OCI-M2 (cell line): ENCODE measurements around the gene CLDN9.
A peak's percentile ranks its signal among the peaks of the same experiment; 100 is the strongest.
"Not testable (repeated sequence)": the region's sequence is repeated elsewhere in the genome, so short reads cannot be mapped to it uniquely, and the experiment has no call there.

ENCODE experiments used
- DNase-seq: peaks from one replicate; lab custom pipeline; 2025; ENCODE audit not compliant: unreplicated experiment; lab: John Stamatoyannopoulos, UW

Gene CLDN9

DNA sequence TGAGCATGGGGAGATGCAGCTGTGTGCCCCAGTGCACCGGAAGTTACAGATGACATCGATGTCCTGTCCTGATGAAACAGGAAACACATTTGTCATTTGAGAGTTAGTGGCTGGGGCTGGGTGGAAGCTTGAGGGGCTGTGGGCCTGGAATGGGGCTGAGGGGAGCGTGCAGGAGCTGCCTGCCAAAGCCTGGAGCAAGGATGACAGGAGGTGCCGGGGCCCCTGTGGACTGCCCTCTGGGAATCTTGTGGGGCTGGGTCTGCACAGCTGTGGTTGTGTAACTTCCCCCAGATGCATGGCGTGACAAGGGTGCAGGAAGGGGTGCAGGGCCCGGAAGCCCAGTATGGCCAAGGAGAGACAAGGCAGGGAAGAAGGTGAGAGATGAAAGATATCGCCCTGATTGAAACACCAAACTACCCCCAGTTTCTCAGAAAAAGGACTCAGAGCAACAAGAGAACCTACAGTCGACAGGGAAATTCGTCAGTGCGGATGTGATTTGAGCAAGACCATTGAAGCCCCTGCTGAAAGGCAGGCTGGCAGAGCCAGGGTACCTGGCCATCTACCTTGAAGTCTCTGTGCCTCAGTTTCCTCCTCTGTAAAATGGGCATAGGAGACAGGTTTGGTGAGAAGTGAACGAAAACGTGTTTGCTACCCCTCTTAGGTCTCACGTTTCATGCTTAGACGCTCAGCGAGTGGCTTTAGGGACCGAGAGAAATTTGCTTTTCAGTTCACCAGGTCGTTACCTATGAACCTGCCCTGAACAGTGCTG is 42.4 kb downstream of the CLDN9 start:
- no peak for DNase-seq

DNA sequence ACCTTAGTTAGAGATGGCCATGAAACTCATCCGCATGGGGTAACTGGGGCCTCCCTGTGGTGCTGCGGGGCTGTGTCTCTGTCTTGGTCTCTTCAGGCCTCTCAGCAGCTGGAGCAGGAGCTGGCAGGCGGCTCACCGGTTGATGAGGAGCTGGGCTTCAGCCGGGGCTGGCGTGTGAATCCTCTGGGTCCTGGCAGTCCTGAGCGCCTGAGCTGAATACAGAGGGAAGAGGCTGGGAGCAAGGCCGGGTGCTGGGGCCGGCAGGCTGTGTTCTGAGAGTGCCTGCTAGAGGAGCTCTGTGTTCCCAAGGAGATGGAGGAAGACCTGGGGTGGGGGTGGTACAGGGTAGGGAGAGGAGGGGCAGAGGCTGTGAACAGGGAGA is 43.0 kb downstream of the CLDN9 start:
- not testable (repeated sequence) for DNase-seq

DNA sequence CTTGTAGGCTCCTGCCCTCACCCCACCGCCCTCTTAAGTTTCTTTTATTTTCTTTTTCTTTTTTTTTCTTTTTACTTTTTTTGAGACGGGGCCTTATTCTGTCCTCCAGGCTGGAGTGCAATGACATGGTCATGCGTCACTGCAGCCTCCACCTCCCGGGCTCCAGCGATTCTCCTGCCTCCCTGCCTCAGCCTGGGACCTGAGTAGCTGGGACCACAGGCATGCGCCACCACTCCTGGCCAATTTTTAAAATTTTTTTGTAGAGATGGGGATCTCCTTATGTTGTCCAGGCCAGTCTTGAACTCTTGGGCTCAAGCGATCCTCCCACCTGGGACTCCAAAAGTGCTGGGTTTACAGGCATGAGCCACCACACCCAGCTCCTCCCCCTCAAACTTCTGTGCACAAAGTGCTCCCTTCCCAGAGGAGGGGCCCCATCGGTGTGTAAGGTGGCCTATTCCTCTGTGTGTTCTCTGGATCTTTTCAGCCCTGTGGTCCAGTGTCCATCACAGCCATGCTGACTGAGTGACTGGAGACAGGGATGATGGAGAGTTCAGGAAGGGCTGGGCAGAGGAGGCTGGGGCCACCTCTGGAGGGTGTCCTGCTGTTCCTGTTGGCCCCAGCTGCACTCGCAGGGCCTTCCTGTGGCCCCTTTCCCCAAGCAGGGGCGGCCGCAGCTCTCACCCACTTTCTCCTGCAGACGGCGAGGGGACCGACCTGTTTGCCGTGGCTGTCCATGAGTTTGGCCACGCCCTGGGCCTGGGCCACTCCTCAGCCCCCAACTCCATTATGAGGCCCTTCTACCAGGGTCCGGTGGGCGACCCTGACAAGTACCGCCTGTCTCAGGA is 43.8 kb downstream of the CLDN9 start:
- DNase-seq: no peak

DNA sequence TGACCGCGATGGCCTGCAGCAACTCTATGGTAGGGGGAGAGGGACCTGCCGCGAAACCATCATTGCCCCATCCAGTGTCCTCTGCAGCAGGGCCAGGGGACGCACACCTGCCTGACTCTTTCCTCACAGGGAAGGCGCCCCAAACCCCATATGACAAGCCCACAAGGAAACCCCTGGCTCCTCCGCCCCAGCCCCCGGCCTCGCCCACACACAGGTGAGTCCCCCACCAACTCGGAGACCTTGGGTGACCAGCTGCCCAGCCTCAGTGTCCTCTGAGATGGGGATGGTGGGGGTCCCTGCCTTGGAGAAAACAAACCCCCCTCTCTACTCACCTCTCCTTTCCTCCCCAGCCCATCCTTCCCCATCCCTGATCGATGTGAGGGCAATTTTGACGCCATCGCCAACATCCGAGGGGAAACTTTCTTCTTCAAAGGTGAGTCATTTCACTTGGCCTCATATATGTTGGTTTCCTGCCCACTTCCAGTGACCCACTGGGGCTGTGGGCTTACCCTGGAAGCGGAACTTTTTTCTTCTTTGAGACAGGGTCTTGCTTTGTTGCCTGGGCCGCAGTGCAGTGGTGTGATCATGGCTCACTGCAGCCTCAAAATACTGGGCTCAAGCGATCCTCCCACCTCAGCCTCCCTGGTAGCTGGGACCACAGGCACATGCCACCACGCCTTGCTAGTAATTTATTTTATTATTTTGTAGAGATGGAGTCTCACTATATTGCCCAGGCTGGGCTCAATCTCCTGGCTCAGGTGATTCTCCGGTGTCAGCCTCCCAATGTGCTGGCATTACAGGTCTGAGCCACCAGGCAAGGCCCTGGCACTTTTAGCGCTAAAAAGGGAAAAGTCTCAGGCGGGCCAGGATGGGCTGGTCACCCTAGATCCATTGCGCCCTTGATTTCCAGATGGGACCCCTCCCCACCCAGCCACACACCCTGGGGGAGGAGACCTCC is 44.7 kb downstream of the CLDN9 start:
- no peak for DNase-seq

DNA sequence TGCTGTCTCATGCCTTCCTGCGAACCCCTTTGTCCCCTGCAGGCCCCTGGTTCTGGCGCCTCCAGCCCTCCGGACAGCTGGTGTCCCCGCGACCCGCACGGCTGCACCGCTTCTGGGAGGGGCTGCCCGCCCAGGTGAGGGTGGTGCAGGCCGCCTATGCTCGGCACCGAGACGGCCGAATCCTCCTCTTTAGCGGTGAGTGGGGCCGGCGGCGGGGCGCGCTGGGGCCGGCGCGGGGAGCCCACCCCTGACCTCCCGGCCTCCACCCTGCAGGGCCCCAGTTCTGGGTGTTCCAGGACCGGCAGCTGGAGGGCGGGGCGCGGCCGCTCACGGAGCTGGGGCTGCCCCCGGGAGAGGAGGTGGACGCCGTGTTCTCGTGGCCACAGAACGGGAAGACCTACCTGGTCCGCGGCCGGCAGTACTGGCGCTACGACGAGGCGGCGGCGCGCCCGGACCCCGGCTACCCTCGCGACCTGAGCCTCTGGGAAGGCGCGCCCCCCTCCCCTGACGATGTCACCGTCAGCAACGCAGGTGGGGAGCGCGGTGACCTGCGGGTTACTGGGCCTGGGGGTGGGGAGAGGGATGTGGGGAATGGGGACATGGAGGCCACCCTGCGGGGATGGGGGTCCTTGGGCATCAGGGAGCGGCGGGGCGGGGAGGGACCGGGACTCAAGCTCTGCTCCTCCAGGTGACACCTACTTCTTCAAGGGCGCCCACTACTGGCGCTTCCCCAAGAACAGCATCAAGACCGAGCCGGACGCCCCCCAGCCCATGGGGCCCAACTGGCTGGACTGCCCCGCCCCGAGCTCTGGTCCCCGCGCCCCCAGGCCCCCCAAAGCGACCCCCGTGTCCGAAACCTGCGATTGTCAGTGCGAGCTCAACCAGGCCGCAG is 45.7 kb downstream of the CLDN9 start:
- no peak for DNase-seq

DNA sequence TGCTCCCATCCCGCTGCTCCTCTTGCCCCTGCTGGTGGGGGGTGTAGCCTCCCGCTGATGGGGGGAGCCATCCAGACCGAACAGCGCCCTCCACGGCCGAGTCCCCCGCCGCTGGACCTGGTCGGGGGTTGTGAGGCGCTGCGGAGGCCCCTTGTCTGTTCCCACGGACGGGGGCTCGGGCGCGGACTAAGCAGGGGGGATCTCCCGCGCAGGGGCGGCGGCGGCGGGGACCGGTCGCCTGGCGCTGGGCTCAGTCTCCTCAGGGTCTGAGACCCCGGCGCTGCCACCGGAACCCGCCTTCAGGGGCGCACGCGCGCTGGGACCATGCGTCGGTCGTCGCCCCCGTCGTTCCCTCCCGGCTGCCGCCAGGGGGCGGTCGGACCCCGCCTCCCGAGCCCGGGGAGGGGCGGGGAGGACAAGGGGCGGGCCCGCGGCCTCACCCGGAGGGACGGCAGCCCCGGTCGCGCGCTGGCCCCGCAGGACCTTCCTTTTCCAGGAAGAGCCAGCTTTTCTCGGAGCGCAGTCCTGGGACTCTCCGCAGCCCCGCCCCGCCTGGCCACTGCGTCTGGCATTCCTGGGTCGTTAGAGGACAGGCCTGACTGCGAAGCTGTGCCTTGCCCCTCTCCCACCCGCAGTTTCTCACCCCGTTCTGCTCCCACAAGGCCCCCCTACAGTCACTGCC is 46.5 kb downstream of the CLDN9 start:
- DNase-seq: peak; percentile 50

DNA sequence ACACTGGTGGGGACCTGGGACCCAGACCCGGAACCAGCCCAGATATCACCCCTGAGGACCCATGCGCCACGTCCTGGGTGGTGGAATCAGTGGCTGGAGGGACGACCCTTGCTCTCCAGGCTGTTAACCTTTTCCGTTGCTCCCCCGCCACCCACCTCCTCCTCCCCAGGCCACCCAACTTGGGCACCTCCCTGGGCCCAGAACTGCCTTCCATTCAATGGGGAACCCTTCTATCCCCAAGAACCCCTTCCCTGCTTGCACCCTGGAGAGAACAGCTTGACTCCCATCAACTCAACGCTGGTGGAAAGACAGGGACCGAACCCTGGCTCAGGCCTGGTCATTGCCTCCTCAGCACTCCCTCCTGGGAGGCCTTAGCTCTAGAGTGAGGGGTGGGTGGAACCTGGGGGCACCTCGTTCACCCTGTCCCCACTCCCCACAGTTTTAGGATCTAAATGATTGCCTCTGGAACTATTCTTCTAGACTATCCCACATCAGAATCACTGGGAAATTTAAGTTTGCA is 47.1 kb downstream of the CLDN9 start:
- DNase-seq: no peak

DNA sequence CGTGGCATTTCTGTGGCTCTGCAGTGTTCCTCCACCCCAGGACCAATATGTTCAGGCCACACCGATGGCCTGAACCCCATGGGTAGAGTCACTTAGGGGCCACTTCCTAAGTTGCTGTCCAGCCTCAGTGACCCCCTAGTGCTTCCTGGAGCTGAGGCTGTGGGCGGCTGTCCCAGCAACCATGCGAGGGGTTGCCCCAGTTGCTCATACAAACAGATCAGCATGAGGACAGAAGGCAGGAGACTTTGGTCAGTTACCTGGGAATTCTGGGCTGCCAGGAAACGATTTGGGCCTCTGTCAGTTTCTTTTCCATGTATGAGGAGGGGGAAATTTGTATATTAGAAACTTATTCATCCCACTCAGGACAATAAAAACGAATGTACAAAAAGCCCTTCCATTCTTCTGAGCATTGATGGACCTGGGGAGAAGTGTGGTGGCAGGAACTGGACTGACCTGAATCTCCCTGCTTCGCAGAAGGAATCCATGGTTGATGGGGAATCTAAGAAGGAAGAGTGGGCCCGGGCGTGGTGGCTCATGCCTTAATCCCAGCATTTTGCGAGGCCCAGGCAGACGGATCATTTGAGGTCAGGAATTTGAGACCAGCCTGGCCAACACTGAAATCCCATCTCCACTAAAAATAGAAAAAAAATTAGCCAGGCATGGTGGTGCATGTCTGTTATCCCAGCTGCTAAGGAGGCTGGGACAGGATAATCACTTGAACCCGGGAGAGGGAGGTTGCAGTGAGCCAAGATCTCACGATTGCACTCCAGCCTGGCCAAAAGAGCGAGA is 47.8 kb downstream of the CLDN9 start:
- no peak for DNase-seq

DNA sequence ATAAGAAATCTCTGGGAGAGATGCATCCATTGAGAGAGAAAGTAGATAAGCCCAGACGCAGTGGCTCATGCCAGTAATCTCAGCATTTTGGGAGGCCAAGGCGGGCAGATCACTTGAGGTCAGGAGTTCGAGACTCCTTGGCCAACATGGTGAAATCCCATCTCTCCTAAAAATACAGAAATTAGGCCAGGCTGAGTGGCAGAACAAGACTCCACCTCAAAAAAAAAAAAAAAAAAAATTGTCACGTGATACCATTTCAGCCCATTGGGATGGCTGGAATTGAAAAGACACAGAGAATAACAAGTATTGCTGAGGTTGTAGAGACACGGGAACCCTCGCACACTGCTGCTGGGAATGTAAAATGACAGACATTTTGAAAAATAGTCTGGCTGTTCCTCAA is 49.8 kb downstream of the CLDN9 start:
- no peak for DNase-seq

DNA sequence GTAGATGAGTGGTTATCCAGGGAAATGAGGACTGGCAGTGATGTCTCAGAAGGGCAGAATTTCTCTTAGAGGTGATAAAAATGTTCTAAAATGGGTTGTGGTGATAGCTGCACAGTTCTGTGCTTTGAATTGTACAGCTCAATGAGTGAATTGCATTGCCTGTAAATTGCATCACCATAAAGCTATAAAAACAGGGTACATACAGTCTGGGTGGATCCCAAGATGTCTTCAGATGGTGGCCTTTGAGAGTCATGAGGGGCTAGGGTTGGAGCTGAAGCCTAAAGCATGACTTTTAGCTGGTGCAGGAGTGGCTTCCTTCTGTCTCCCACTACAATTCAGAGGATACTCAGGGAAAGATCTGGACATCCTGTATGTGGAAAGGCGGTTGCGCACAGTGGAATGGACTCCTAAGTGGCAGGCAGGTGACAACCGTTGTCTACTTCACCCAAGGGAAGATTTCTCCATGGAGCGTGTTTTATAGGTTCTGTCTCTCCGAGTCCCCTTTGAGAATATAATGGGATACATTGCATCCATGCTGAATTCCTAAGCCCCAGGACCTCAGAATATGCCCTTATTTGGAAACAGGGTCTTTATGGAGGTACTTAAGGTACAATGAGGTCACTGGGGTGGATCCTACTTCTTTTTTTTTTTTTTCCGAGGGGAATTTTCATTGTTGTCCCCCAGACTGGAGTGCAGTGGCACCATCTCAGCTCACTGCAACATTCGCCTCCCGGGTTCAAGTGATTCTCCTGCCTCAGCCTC is 51.1 kb downstream of the CLDN9 start:
- DNase-seq: no peak
